Fibroblast of skin of right biceps (primary cell): Measurements from ENCODE around the gene EHMT1.
A peak's percentile ranks its signal among the peaks of the same experiment; 100 is the strongest.
"Not testable (repeated sequence)": the region's sequence is repeated elsewhere in the genome, so short reads cannot be mapped to it uniquely, and the experiment has no call there.

Source experiments
- DNase-seq: peaks from one replicate; pipeline ENCODE4 v3.0.0-alpha.2; 2013

EHMT1 gene

GRCh38 chr9:137615387-137615871 is 3.4 kb upstream of the EHMT1 start:
- no peak for DNase-seq

GRCh38 chr9:137619240-137620047 is 639 bp downstream of the EHMT1 start:
- DNase-seq = peak; percentile 32

- no peak for DNase-seq
Observed at GRCh38 chr9:137620048-137620405, 1.2 kb downstream of the EHMT1 start.

GRCh38 chr9:137620581-137620980 is 1.8 kb downstream of the EHMT1 start:
- DNase-seq = no peak

- DNase-seq = peak; percentile 10
Observed at GRCh38 chr9:137621131-137621757, 2.4 kb downstream of the EHMT1 start.

GRCh38 chr9:137622211-137622610 is 3.4 kb downstream of the EHMT1 start:
- not testable (repeated sequence) for DNase-seq

- DNase-seq = no peak
Observed at GRCh38 chr9:137626464-137626863, 7.7 kb downstream of the EHMT1 start.

GRCh38 chr9:137627406-137627805 is 8.6 kb downstream of the EHMT1 start:
- DNase-seq = not testable (repeated sequence)

- no peak for DNase-seq
Observed at GRCh38 chr9:137630126-137630525, 11.3 kb downstream of the EHMT1 start.

GRCh38 chr9:137630679-137631078 is 11.9 kb downstream of the EHMT1 start:
- no peak for DNase-seq

- no peak for DNase-seq
Observed at GRCh38 chr9:137631345-137632229, 12.8 kb downstream of the EHMT1 start.

GRCh38 chr9:137632230-137633161 is 13.7 kb downstream of the EHMT1 start:
- no peak for DNase-seq

GRCh38 chr9:137634016-137634415 is 15.2 kb downstream of the EHMT1 start:
- no peak for DNase-seq

- no peak for DNase-seq
Observed at GRCh38 chr9:137638680-137639079, 19.9 kb downstream of the EHMT1 start.

- no peak for DNase-seq
Observed at GRCh38 chr9:137639303-137640051, 20.7 kb downstream of the EHMT1 start.

- no peak for DNase-seq
Observed at GRCh38 chr9:137640862-137641261, 22.1 kb downstream of the EHMT1 start.

- no peak for DNase-seq
Observed at GRCh38 chr9:137642118-137642601, 23.4 kb downstream of the EHMT1 start.

GRCh38 chr9:137642892-137643291 is 24.1 kb downstream of the EHMT1 start:
- DNase-seq = no peak

GRCh38 chr9:137643921-137644320 is 25.1 kb downstream of the EHMT1 start:
- DNase-seq = no peak

GRCh38 chr9:137645211-137645610 is 26.4 kb downstream of the EHMT1 start:
- DNase-seq = no peak

- no peak for DNase-seq
Observed at GRCh38 chr9:137646341-137646740, 27.5 kb downstream of the EHMT1 start.
